Measurements from ENCODE around the gene KHK. TPM values are rescaled to one million over a fixed set of nuclear protein-coding genes. Genes with fewer than 3 reads are reported as not detected.

Gene KHK
- total RNA-seq, 4 donors from 2014 or later: 1.6 to 3.3 (median 2.1) TPM

- TF ChIP-seq CTCF (IDR thresholded peaks at IDR 0.05): no peak
- DNase-seq (ENCODE audit: low spot score) (no peak), ATAC-seq (ENCODE audit: low FRiP score) (no peak)
Observed at GRCh38 chr2:27093430-27094352, 7.1 kb downstream of the KHK start.

- DNase-seq (ENCODE audit: low spot score) (no peak), ATAC-seq (ENCODE audit: low FRiP score) (no peak)
Observed at GRCh38 chr2:27094353-27094984, 7.9 kb downstream of the KHK start.

GRCh38 chr2:27095427-27095744 is 8.8 kb downstream of the KHK start:
- ATAC-seq (ENCODE audit: low FRiP score) (no peak), DNase-seq (ENCODE audit: low spot score) (no peak)
- no peak for TF ChIP-seq CTCF (IDR thresholded peaks at IDR 0.05)

More at GRCh38 chr2:27094353-27094984, 7.9 kb downstream of the KHK start:
- TF ChIP-seq CTCF (IDR thresholded peaks at IDR 0.05): no peak

- DNase-seq (ENCODE audit: low spot score): no peak
- TF ChIP-seq CTCF (IDR thresholded peaks at IDR 0.05): no peak
- ATAC-seq (ENCODE audit: low FRiP score): peak; percentile 70
Observed at GRCh38 chr2:27095745-27096651, 9.4 kb downstream of the KHK start.

GRCh38 chr2:27096748-27097297 is 10.3 kb downstream of the KHK start:
- TF ChIP-seq CTCF (IDR thresholded peaks at IDR 0.05): no peak
- DNase-seq (ENCODE audit: low spot score) (no peak), ATAC-seq (ENCODE audit: low FRiP score) (no peak)

GRCh38 chr2:27097341-27097740 is 10.8 kb downstream of the KHK start:
- ATAC-seq (ENCODE audit: low FRiP score): no peak
- TF ChIP-seq CTCF (IDR thresholded peaks at IDR 0.05): no peak
- DNase-seq (ENCODE audit: low spot score): no peak
